SK-N-MC (cell line): ENCODE data around the gene MAST3.

Experiments used
- EZH2 ChIP-seq: fragments of 200-600 bp; sonication (generic); IDR thresholded peaks from one replicate; pipeline ENCODE4 v1.6.1; 2017; ENCODE audit warnings: antibody characterized with exemption
- POLR2AphosphoS5 ChIP-seq: IDR thresholded peaks from 2 replicates; pipeline ENCODE4 v1.6.1; 2012; ENCODE audit warnings: mild to moderate bottlenecking, low read depth, low read length, borderline replicate concordance

GRCh38 chr19:18193388-18194180 is 96.0 kb downstream of the MAST3 start:
- no peak for TF ChIP-seq EZH2
- no peak for TF ChIP-seq POLR2AphosphoS5
